Activated CD8-positive, alpha-beta memory T cell treated with anti-CD3 and anti-CD28 coated beads, Interleukin-2, amount 10 ng/mL, durations not matched to agents 7 days and 5 days (primary cell): ENCODE data around the gene NEK4. TPM values are rescaled to one million over a fixed set of nuclear protein-coding genes. Genes with fewer than 3 reads are reported as not detected.

Source experiments
- ATAC-seq: fragments of 150-1000 bp; cut with Tn5 transposase; one replicate; pipeline ENCODE4 v1.10.0; 2021; ENCODE audit warnings: moderate library complexity
- CTCF ChIA-PET: fragments of 350-600 bp; sonication (Branson Sonifier 250); formaldehyde crosslinking; loops from one replicate; lab custom pipeline; 2021; ENCODE audit warnings: antibody characterized with exemption; lab: Charles Lee
- DNase-seq: peaks from one replicate; pipeline ENCODE4 v3.0.0-alpha.2; 2020
- H3K27ac Mint-ChIP-seq: one replicate; pipeline ENCODE4 v1.8.0; 2021; ENCODE audit warnings: mild to moderate bottlenecking, mixed read lengths
- H3K27me3 Mint-ChIP-seq: one replicate; pipeline ENCODE4 v1.8.0; 2021; ENCODE audit warnings: mixed read lengths
- H3K36me3 Mint-ChIP-seq: one replicate; pipeline ENCODE4 v1.8.0; 2021; ENCODE audit warnings: mild to moderate bottlenecking, mixed read lengths
- H3K4me1 Mint-ChIP-seq: one replicate; pipeline ENCODE4 v1.8.0; 2021; ENCODE audit warnings: mixed read lengths
- H3K4me3 Mint-ChIP-seq: one replicate; pipeline ENCODE4 v1.8.0; 2021; ENCODE audit warnings: mild to moderate bottlenecking, moderate library complexity, mixed read lengths
- H3K9me3 Mint-ChIP-seq: one replicate; pipeline ENCODE4 v1.8.0; 2022; ENCODE audit warnings: low read depth, mixed read lengths
- total RNA-seq, 2 experiments: library from RNA; stranded (reverse); gene quantifications; one replicate each; pipeline ENCODE4 v1.2.3, GENCODE V29; 2021

NEK4 gene
- total RNA-seq, 2 experiments from 2014 or later: 26.7 to 27.9 TPM

DNA sequence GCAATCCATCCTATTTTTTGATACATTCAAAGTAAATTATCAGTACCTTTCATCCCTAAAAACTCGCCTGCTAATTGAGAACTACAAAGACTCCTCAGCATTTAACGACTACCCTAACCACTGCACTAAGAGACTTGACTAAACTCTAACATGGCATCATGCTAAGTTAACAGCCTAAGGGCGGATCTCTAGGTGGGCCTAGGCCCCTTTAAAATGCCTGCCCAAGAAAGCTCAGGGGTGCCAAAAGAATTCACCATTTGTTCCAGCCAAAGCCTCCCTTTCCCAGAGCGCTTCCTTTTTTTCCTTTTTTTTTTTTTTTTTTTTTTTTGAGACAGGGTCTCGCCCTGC, 568 bp upstream of the NEK4 start:
- Mint-ChIP-seq H3K9me3 (no peaks in the 10 kb centered on the region), H3K4me1 (peaks cover 20% of the 10 kb centered on the region), H3K27ac (peak overlapping the region; percentile 91), H3K27me3 (no peaks in the 10 kb centered on the region), H3K36me3 (peaks cover 2% of the 10 kb centered on the region), H3K4me3 (peak overlapping the region; percentile 85)
- peak; percentile 18 for ATAC-seq
- DNase-seq: no peak
- CTCF ChIA-PET: interaction anchor here (0.8 to 1.4 kb wide), 4 partner anchors 122 to 343 kb away, joined by 3 to 4 read pairs (median 3); no protein-coding TSS in a partner anchor

GRCh38 chr3:52769786-52770455, 819 bp downstream of the NEK4 start:
- H3K27ac Mint-ChIP-seq: peak overlapping the region; percentile 42
- H3K4me3 Mint-ChIP-seq: peak overlapping the region; percentile 85
- no peaks in the 10 kb centered on the region for H3K27me3 Mint-ChIP-seq
- CTCF ChIA-PET: interaction anchor here (1.4 kb wide), 1 partner anchor 299 kb away, joined by 3 read pairs; no protein-coding TSS in a partner anchor
- ATAC-seq: no peak
- peaks cover 10% of the 10 kb centered on the region for H3K36me3 Mint-ChIP-seq
- peaks cover 20% of the 10 kb centered on the region for H3K4me1 Mint-ChIP-seq
- no peaks in the 10 kb centered on the region for H3K9me3 Mint-ChIP-seq
- no peak for DNase-seq

- H3K4me3 Mint-ChIP-seq: no peak overlapping the region
- no peaks in the 10 kb centered on the region for H3K9me3 Mint-ChIP-seq
- DNase-seq: no peak
- CTCF ChIA-PET: interaction anchor here (0.8 kb wide), 1 partner anchor 35 kb away, joined by 3 read pairs; no protein-coding TSS in a partner anchor
- H3K4me1 Mint-ChIP-seq: no peaks in the 10 kb centered on the region
- ATAC-seq: no peak
- H3K27ac Mint-ChIP-seq: no peak overlapping the region
- H3K36me3 Mint-ChIP-seq: peaks cover 39% of the 10 kb centered on the region
- no peaks in the 10 kb centered on the region for H3K27me3 Mint-ChIP-seq
Measured at GRCh38 chr3:52763466-52763865, 7.3 kb downstream of the NEK4 start.

GRCh38 chr3:52756141-52756540, 14.6 kb downstream of the NEK4 start:
- DNase-seq (no peak), ATAC-seq (no peak)
- no peak overlapping the region for H3K27ac Mint-ChIP-seq
- no peaks in the 10 kb centered on the region for H3K4me1 Mint-ChIP-seq
- no peak overlapping the region for H3K4me3 Mint-ChIP-seq
- H3K27me3 Mint-ChIP-seq: no peaks in the 10 kb centered on the region
- CTCF ChIA-PET: interaction anchor here (1.0 to 1.8 kb wide), 2 partner anchors 38 to 317 kb away, joined by 3 to 4 read pairs; no protein-coding TSS in a partner anchor
- no peaks in the 10 kb centered on the region for H3K9me3 Mint-ChIP-seq
- peaks cover 41% of the 10 kb centered on the region for H3K36me3 Mint-ChIP-seq

DNA sequence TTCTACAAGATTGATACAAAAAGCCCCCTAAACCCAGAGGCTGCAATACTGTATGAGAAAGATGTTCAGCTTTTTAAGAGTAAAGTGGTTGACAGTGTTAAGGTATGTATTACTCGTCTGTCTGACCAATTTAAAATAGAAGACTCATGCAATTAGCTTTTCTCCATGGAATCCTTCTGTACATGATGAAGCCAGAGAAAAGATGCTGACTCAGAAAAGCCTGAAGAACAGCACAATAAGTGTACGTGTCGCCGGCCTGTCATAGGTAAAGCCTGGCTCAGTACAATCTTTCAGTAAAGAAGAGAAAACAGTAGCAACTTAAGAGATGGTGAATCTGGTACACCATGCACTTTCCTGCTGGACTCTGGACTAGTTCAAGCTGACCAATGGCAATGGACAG, 16.4 kb downstream of the NEK4 start:
- H3K4me3 Mint-ChIP-seq: no peak overlapping the region
- H3K27ac Mint-ChIP-seq: no peak overlapping the region
- no peaks in the 10 kb centered on the region for H3K27me3 Mint-ChIP-seq
- no peak for ATAC-seq
- H3K36me3 Mint-ChIP-seq: peaks cover 43% of the 10 kb centered on the region
- CTCF ChIA-PET: interaction anchor here (1.4 to 1.8 kb wide), 2 partner anchors 37 to 318 kb away, joined by 3 to 4 read pairs; no protein-coding TSS in a partner anchor
- H3K4me1 Mint-ChIP-seq: no peaks in the 10 kb centered on the region
- H3K9me3 Mint-ChIP-seq: no peaks in the 10 kb centered on the region
- DNase-seq: no peak

DNA sequence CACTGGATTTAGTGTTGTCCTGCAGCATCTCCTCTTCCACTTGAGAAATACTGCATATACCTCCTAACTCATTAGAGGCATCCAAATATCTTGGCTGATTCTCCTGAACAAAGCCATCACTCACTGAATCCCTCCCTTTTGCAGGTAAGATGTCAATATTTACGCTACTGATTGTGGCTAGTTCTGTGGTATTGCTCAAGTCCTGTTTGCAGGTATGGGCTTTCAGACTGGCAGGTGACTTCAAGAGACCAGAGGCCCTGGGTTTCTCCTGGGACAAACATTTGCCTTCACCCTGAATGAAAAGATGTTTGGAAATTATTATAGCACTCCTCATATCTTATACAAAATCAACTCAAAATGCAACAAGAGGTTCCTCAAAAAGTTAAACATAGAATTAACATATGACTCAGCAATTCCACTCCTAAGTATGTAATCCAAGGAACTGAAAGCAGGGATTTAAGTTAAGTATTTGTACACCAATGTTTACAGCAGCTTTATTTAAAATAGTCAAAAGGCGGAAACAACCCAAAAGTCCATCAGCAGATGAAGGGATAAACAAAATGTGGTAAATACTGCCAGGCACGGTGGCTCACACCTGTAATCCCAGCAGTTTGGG, 18.6 kb downstream of the NEK4 start:
- Mint-ChIP-seq H3K4me1 (no peaks in the 10 kb centered on the region), H3K4me3 (no peak overlapping the region), H3K36me3 (peaks cover 40% of the 10 kb centered on the region), H3K9me3 (no peaks in the 10 kb centered on the region), H3K27ac (peak overlapping the region; percentile 5), H3K27me3 (no peaks in the 10 kb centered on the region)
- ATAC-seq (no peak), DNase-seq (no peak)
- CTCF ChIA-PET: interaction anchor here (1.1 kb wide), 1 partner anchor 11 kb away, joined by 3 read pairs; no protein-coding TSS in a partner anchor

GRCh38 chr3:52743721-52744120, 27.0 kb downstream of the NEK4 start:
- ATAC-seq (no peak), DNase-seq (no peak)
- no peak overlapping the region for H3K4me3 Mint-ChIP-seq
- CTCF ChIA-PET: interaction anchor here (0.8 to 1.2 kb wide), 4 partner anchors 22 to 393 kb away, joined by 3 to 4 read pairs (median 4); no protein-coding TSS in a partner anchor
- no peak overlapping the region for H3K27ac Mint-ChIP-seq
- H3K36me3 Mint-ChIP-seq: peaks cover 35% of the 10 kb centered on the region
- no peaks in the 10 kb centered on the region for H3K27me3 Mint-ChIP-seq
- no peaks in the 10 kb centered on the region for H3K9me3 Mint-ChIP-seq
- no peaks in the 10 kb centered on the region for H3K4me1 Mint-ChIP-seq

DNA sequence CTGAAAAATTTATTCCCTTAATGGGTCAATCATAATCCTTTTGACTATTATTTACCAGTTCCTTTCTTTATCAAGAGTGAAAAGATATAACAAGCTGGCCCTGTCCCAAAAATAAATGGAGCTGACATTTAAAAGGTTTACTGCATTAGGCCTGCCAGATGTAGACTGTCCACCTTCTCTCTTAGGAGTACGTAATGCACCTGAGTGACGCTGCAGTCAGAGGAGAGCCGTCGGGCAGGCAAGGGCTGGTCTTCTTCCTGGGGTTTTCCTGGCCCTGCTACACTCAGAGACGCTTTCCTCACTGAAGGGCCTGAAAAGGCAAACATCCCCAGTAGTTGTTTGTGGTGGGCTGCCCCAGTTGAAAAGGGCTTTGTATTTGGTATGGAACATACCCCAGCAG, 27.6 kb downstream of the NEK4 start:
- no peak for ATAC-seq
- H3K27me3 Mint-ChIP-seq: no peaks in the 10 kb centered on the region
- no peak overlapping the region for H3K4me3 Mint-ChIP-seq
- DNase-seq: no peak
- H3K4me1 Mint-ChIP-seq: no peaks in the 10 kb centered on the region
- no peak overlapping the region for H3K27ac Mint-ChIP-seq
- CTCF ChIA-PET: interaction anchor here (0.8 to 1.2 kb wide), 4 partner anchors 22 to 394 kb away, joined by 3 to 4 read pairs (median 4); no protein-coding TSS in a partner anchor
- peaks cover 35% of the 10 kb centered on the region for H3K36me3 Mint-ChIP-seq
- H3K9me3 Mint-ChIP-seq: no peaks in the 10 kb centered on the region

- CTCF ChIA-PET: interaction anchor here (0.8 to 1.2 kb wide), 5 partner anchors 21 to 330 kb away, joined by 3 to 5 read pairs (median 3); partner anchors contain the start of gene GLT8D1
- Mint-ChIP-seq H3K27ac (no peak overlapping the region), H3K9me3 (no peaks in the 10 kb centered on the region), H3K4me3 (no peak overlapping the region), H3K36me3 (peaks cover 34% of the 10 kb centered on the region), H3K27me3 (no peaks in the 10 kb centered on the region), H3K4me1 (no peaks in the 10 kb centered on the region)
- DNase-seq (no peak), ATAC-seq (peak; percentile 68)
Measured at GRCh38 chr3:52742418-52743041, 28.2 kb downstream of the NEK4 start.

DNA sequence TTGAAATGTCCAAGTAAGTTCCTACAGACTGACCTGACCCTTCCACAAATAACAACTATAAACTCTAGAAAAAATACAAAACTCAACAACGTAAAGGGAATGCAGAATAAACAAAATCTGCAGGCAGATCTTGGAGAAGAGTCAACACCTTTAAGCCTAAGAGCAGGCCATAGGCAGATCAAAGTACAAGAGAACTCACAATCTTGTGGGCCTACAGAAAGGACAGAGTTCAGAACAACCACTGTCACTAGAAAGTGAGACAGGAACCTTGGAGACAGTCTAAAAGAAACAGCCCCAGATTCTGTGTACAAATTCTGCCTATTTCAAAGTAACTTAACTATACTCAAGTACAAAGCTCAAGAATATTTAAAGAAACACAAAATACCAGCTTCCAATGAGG, 31.0 kb downstream of the NEK4 start:
- no peak overlapping the region for H3K27ac Mint-ChIP-seq
- H3K27me3 Mint-ChIP-seq: no peaks in the 10 kb centered on the region
- ATAC-seq (no peak), DNase-seq (no peak)
- CTCF ChIA-PET: interaction anchor here (1.1 to 1.3 kb wide), 2 partner anchors 14 to 199 kb away, joined by 3 to 5 read pairs; no protein-coding TSS in a partner anchor
- peaks cover 41% of the 10 kb centered on the region for H3K36me3 Mint-ChIP-seq
- no peaks in the 10 kb centered on the region for H3K4me1 Mint-ChIP-seq
- no peak overlapping the region for H3K4me3 Mint-ChIP-seq
- H3K9me3 Mint-ChIP-seq: no peaks in the 10 kb centered on the region

DNA sequence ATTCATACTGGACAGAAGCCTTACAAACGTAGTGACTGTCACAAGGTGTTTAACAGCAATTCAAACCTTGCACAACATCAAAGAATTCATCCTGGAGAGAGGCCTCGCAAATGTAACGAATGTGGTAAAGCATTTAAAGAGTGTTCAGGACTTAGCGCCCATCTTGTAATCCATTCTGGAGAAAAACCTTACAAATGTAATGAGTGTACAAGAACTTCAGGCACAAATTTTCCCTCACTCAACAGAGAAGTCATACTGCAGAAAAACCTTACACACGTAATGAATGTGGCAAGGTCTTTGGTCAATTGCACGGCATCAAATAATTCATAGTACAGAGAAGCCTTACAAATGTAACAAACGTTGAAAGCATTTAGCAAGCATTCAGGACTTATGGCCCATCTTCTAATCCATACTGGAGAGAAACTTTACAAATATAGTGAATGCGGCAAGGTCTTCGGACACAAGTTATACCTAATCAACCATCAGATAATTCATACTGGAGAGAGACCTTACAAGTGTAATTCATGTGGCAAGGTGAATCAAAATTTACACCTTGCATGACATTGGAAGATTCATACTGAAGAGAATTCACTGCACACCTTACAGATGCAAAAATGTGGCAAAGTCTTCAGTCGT, 37.4 kb downstream of the NEK4 start:
- CTCF ChIA-PET: no interaction called here
- no peak overlapping the region for H3K4me3 Mint-ChIP-seq
- DNase-seq (no peak), ATAC-seq (no peak)
- H3K4me1 Mint-ChIP-seq: peaks cover 8% of the 10 kb centered on the region
- no peaks in the 10 kb centered on the region for H3K27me3 Mint-ChIP-seq
- no peak overlapping the region for H3K27ac Mint-ChIP-seq
- H3K9me3 Mint-ChIP-seq: peaks cover 28% of the 10 kb centered on the region
- peaks cover 70% of the 10 kb centered on the region for H3K36me3 Mint-ChIP-seq

DNA sequence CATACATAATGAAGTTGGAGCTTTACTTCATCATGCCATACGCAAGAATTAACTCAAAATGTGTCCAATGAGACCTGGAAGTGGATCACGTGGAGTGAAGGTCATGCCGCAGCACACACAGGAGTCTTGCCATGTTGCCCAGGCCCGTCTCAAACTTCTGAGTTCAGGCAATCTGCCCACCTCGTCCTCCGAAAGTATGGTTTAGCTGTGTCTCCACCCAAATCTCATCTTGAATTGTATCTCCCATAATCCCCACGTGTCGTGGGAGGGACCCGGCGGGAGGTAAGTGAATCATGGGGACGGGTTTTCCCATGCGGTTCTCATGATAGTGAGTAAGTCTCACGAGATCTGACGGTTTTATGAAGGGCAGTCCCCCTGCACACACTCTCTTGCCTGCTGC, 39.1 kb downstream of the NEK4 start:
- H3K27me3 Mint-ChIP-seq: no peaks in the 10 kb centered on the region
- no peak overlapping the region for H3K4me3 Mint-ChIP-seq
- ATAC-seq (no peak), DNase-seq (no peak)
- H3K27ac Mint-ChIP-seq: no peak overlapping the region
- peaks cover 72% of the 10 kb centered on the region for H3K36me3 Mint-ChIP-seq
- peaks cover 8% of the 10 kb centered on the region for H3K4me1 Mint-ChIP-seq
- CTCF ChIA-PET: no interaction called here
- H3K9me3 Mint-ChIP-seq: peaks cover 30% of the 10 kb centered on the region

DNA sequence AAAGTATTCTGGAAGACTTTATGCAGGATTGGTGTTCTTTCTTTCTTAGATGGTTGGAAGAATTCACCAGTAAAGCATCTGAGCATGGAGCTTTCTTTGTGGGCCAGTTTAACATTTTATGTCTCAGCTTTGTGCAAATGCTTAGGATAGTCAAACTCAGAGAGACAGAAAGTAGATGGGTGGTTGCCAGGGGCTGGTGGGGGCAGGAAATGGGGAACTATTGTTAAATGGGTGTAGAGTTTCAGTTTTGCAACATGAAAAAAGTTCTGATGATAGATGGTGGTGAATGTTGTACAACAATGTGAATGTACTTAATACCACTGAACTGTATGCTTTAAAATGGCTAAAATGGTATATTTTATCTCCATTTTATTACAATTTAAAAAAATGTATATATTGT, 40.1 kb downstream of the NEK4 start:
- DNase-seq (no peak), ATAC-seq (peak; percentile 27)
- H3K4me3 Mint-ChIP-seq: no peak overlapping the region
- CTCF ChIA-PET: interaction anchor here (1.0 kb wide), 1 partner anchor 52 kb away, joined by 3 read pairs; no protein-coding TSS in a partner anchor
- H3K9me3 Mint-ChIP-seq: peaks cover 30% of the 10 kb centered on the region
- H3K27me3 Mint-ChIP-seq: no peaks in the 10 kb centered on the region
- H3K36me3 Mint-ChIP-seq: peaks cover 71% of the 10 kb centered on the region
- H3K27ac Mint-ChIP-seq: peak overlapping the region; percentile 3
- peaks cover 8% of the 10 kb centered on the region for H3K4me1 Mint-ChIP-seq
